BLaER1 (cell line): Measurements from ENCODE around the gene MDM2.

Experiments used
- H3K27ac ChIP-seq: shearing (Covaris generic); formaldehyde crosslinking; 2 replicates; pipeline ENCODE4 v1.8.1; 2022
- H3K27me3 ChIP-seq: shearing (Covaris generic); formaldehyde crosslinking; 2 replicates; pipeline ENCODE4 v1.8.1; 2022
- H3K36me3 ChIP-seq: shearing (Covaris generic); formaldehyde crosslinking; 2 replicates; pipeline ENCODE4 v1.8.1; 2022
- H3K4me1 ChIP-seq: shearing (Covaris generic); formaldehyde crosslinking; 2 replicates; pipeline ENCODE4 v1.8.1; 2022
- H3K4me2 ChIP-seq: shearing (Covaris generic); formaldehyde crosslinking; 2 replicates; pipeline ENCODE4 v1.8.1; 2022
- H3K4me3 ChIP-seq: shearing (Covaris generic); formaldehyde crosslinking; 2 replicates; pipeline ENCODE4 v1.8.1; 2022
- H3K9ac ChIP-seq: shearing (Covaris generic); formaldehyde crosslinking; 2 replicates; pipeline ENCODE4 v1.8.1; 2022
- H3K9me3 ChIP-seq: shearing (Covaris generic); formaldehyde crosslinking; 2 replicates; pipeline ENCODE4 v1.8.1; 2022
- H4K20me1 ChIP-seq: shearing (Covaris generic); formaldehyde crosslinking; 2 replicates; pipeline ENCODE4 v1.8.1; 2022
- Cebpa-rat ChIP-seq: shearing (Covaris generic); IDR thresholded peaks from 2 replicates; pipeline ENCODE4 v1.8.1; 2022

MDM2 gene

DNA sequence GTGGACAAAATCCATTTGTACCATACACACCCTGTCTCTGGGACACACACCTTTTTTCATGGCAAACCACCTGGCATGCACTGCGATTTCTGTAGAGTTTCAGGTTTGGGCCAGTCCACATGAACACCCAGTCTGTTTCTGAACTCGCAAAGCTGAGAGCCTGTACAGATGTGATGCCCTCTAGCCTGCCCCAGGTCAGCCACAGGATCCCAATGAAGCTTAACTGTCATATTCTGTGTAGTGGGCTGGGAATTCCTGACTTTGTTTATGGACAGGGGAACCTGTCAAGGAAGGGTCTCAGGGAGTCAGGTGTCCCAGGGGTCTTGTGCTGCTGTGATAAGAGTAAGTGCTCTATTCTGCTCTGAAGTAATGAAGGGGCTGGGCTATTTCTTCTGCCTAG is 85.2 kb downstream of the MDM2 start:
- peaks cover 82% of the 10 kb centered on the region for H3K4me1 ChIP-seq
- H3K9ac ChIP-seq, result no peak overlapping the region
- H3K27me3 ChIP-seq, result no peaks in the 10 kb centered on the region
- H3K9me3 ChIP-seq, result peaks cover 18% of the 10 kb centered on the region
- H3K36me3 ChIP-seq, result no peaks in the 10 kb centered on the region
- H4K20me1 ChIP-seq, result no peaks in the 10 kb centered on the region
- no peak overlapping the region for H3K4me3 ChIP-seq
- no peak for TF ChIP-seq Cebpa-rat
- H3K27ac ChIP-seq, result no peak overlapping the region; the same call in 1 of the 2 replicates
- H3K4me2 ChIP-seq, result 0 out of 2 replicates have a peak overlapping the region, but pooled peaks have one; percentile 8

DNA sequence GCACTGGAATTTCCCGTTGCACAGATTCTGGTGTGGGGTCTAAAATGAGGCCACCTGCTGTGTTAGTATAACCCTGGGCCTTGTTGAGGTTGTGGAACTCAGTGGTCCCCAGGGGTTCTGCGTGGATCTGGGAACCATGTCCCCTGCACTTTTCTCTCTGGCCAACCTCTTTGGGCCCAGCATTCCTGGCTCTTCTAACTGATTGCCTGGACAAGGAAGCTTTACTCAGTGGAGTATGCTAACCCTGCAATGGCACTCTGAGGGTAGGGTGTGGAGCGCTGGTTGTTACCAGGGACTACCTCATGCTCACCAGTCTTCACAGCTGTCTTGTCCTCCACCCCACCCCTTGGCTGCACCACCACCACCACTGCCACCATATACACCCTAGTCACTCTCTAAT is 85.8 kb downstream of the MDM2 start:
- Histone ChIP-seq H4K20me1 (no peaks in the 10 kb centered on the region), H3K9me3 (peaks cover 18% of the 10 kb centered on the region), H3K36me3 (no peaks in the 10 kb centered on the region), H3K9ac (no peak overlapping the region), H3K4me1 (peaks cover 87% of the 10 kb centered on the region), H3K27me3 (no peaks in the 10 kb centered on the region), H3K4me3 (no peak overlapping the region), H3K4me2 (0 out of 2 replicates have a peak overlapping the region, but pooled peaks have one; percentile 8), H3K27ac (no peak overlapping the region; the same call in 1 of the 2 replicates)
- TF ChIP-seq Cebpa-rat, result no peak

DNA sequence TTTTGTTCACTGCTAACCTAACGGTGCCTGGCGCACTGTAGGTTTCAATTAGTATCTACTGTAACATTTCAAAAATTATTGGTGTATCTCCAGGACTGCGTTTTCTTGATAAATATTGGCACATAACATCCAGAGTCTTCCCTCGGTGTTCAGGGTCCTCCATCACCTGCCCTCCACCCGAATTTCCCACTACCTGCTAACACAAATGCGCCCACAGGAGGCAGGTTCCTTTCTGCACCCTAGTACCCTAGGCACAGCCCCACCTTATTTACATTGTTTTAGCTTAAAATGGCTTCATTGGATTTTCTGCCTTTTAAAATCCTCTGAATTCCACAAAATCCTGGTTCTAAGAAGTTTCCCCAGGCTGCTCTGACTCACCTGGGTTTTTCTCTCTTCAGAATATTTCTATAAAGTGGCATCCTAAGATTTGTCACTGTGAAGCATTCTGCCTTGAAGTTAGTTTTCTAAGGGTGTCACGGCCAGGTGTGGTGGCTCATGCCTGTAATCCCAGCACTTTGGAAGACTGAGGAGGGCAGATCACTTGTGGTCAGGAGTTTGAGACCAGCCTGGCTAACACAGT is 86.4 kb downstream of the MDM2 start:
- Histone ChIP-seq H3K4me1 (peaks cover 92% of the 10 kb centered on the region), H3K27ac (no peak overlapping the region), H3K36me3 (no peaks in the 10 kb centered on the region), H3K4me2 (no peak overlapping the region), H3K27me3 (no peaks in the 10 kb centered on the region), H3K4me3 (no peak overlapping the region), H4K20me1 (no peaks in the 10 kb centered on the region), H3K9me3 (peaks cover 18% of the 10 kb centered on the region), H3K9ac (no peak overlapping the region)
- TF ChIP-seq Cebpa-rat, result no peak

DNA sequence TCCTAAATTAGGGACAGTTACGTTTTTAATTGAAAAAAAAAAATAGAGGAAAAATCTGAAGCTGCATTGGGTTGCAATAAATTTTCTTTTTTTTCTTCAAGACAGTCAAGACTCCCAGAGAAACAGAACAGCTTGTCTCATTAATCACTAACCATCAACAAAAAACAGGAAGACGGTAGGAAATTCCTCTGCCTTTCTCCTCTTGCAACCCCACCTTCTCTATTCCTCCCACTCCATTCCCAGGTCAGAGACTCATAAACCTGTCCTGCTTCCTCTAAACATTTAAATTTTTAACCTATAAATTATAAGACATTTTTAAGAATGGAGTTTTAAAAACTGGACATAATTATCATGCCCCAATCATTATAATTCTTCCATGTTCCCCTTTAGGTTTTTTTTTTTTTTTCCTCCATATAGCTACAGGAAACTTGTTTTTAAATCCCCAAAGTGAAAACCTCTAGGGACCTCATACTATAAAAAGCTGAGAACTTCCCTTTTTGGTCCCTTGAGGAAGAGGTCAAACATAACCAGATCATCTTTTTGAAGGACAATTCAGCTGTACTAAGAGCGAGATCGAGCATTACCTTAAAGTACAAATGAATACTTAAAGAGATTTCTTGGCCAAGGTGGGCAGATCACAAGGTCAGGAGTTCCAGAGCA is 89.0 kb downstream of the MDM2 start:
- Histone ChIP-seq H3K27me3 (no peaks in the 10 kb centered on the region), H3K27ac (peak overlapping the region; percentile 71), H3K36me3 (no peaks in the 10 kb centered on the region), H4K20me1 (no peaks in the 10 kb centered on the region), H3K4me3 (peak overlapping the region; percentile 55), H3K9me3 (peaks cover 22% of the 10 kb centered on the region), H3K9ac (peak overlapping the region; percentile 66), H3K4me1 (peaks cover 73% of the 10 kb centered on the region), H3K4me2 (peak overlapping the region; percentile 85)
- no peak for TF ChIP-seq Cebpa-rat

DNA sequence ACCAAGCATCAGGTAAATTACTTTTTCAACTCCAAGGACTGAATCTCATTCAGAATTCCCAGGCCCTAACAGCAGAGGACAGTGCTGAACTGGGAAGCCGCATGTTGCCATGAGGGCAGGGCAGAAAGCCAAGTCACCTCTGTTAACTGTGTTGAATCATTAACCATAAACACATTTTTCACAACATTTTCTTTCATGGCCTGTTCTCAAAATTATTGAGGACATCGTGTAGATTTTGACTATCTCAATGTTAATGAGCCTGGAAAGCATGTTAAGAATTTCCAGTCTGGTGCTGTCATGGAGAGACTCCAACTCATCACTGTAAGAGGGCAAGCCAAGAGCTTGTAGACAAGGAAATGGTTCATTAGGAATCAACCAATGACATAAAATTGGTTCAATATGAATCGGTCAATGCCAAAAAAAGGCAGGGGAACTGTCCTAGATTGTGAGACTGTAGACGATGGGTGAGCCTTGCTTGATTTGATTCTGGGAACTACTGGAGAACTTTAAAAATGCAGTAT is 91.3 kb downstream of the MDM2 start:
- H3K4me2 ChIP-seq, result 0 out of 2 replicates have a peak overlapping the region, but pooled peaks have one; percentile 85

DNA sequence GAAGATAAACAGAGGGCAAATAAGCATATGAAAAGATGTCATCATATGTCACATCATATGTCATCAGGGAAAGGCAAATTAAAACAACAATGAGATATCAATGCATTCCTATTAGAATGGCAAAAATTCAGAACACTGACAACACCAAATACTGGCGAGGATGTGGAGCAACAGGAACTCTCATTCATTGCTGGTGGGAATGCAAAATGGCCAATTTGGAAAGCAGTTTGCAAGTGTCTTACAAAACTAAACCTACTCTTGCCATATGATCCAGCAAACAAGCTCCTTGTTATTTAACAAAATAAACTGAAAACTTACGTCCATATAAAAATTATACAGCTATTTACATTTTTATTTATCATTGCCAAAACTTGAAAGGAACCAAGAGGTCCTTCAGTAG is 92.3 kb downstream of the MDM2 start:
- Histone ChIP-seq H3K4me3 (no peak overlapping the region), H4K20me1 (no peaks in the 10 kb centered on the region), H3K36me3 (no peaks in the 10 kb centered on the region), H3K9ac (no peak overlapping the region), H3K27me3 (no peaks in the 10 kb centered on the region), H3K4me2 (no peak overlapping the region), H3K4me1 (peaks cover 78% of the 10 kb centered on the region), H3K27ac (no peak overlapping the region), H3K9me3 (peaks cover 3% of the 10 kb centered on the region; the same call in 1 of the 2 replicates)
- TF ChIP-seq Cebpa-rat, result no peak

More for the DNA sequence above, 91.3 kb downstream of the MDM2 start:
- H3K9me3 ChIP-seq, result peaks cover 12% of the 10 kb centered on the region; the same call in 1 of the 2 replicates
- no peak overlapping the region for H3K9ac ChIP-seq
- TF ChIP-seq Cebpa-rat, result no peak
- H3K27ac ChIP-seq, result no peak overlapping the region; the same call in 1 of the 2 replicates
- no peaks in the 10 kb centered on the region for H4K20me1 ChIP-seq
- H3K4me3 ChIP-seq, result no peak overlapping the region
- peaks cover 78% of the 10 kb centered on the region for H3K4me1 ChIP-seq
- no peaks in the 10 kb centered on the region for H3K27me3 ChIP-seq
- H3K36me3 ChIP-seq, result no peaks in the 10 kb centered on the region
